ENCODE results near the gene TDRD7. TPM values are rescaled to one million over a fixed set of nuclear protein-coding genes. Genes with fewer than 3 reads are reported as not detected.

The TDRD7 gene
- total RNA-seq, 1 donor from 2014 or later, result 8.1 TPM

GRCh38 chr9:97418880-97419279 lies 7.0 kb downstream of the TDRD7 start:
- Histone ChIP-seq H3K9me3 (ENCODE audit: low read depth) (peaks cover 4% of the 10 kb centered on the region), H3K27me3 (peaks cover 10% of the 10 kb centered on the region), H3K9ac (no peak overlapping the region), H3K27ac (no peak overlapping the region), H4K20me1 (ENCODE audit: low read depth) (no peaks in the 10 kb centered on the region), H3K79me2 (ENCODE audit: low read depth) (no peaks in the 10 kb centered on the region), H3K4me1 (no peaks in the 10 kb centered on the region), H3F3A (ENCODE audit: low read depth) (peaks cover 3% of the 10 kb centered on the region), H3K36me3 (no peaks in the 10 kb centered on the region), H3K4me2 (no peak overlapping the region), H2AFZ (replicated peaks) (no peak overlapping the region), H3K4me3 (no peak overlapping the region)
- Mint-ChIP-seq H3K27me3 (ENCODE audit: insufficient read depth, low read depth) (peaks cover 4% of the 10 kb centered on the region), H3K4me3 (no peak overlapping the region), H3K4me1 (peaks cover 9% of the 10 kb centered on the region), H3K36me3 (no peaks in the 10 kb centered on the region), H3K27ac (no peak overlapping the region), H3K9me3 (peaks cover 2% of the 10 kb centered on the region)
- no peak for TF ChIP-seq EZH2 (IDR thresholded peaks at IDR 0.05)
- no peak for TF ChIP-seq EZH2phosphoT487 (IDR thresholded peaks at IDR 0.05)
- TF ChIP-seq CTCF (IDR thresholded peaks at IDR 0.05), result no peak
- no peak for DNase-seq (ENCODE audit: low spot score)

GRCh38 chr9:97419309-97419867 lies 7.5 kb downstream of the TDRD7 start:
- Mint-ChIP-seq H3K27me3 (ENCODE audit: insufficient read depth, low read depth) (peaks cover 3% of the 10 kb centered on the region), H3K27ac (no peak overlapping the region)
- H3K79me2 ChIP-seq (ENCODE audit: low read depth), result no peaks in the 10 kb centered on the region

GRCh38 chr9:97425336-97425972 lies 13.6 kb downstream of the TDRD7 start:
- no peaks in the 10 kb centered on the region for H3K4me1 Mint-ChIP-seq
- peaks cover 2% of the 10 kb centered on the region for H3K27me3 Mint-ChIP-seq (ENCODE audit: insufficient read depth, low read depth)
- Histone ChIP-seq H3K27me3 (no peaks in the 10 kb centered on the region), H3K9ac (no peak overlapping the region), H3K4me2 (no peak overlapping the region), H3K27ac (no peak overlapping the region), H4K20me1 (ENCODE audit: low read depth) (no peaks in the 10 kb centered on the region), H3F3A (ENCODE audit: low read depth) (no peaks in the 10 kb centered on the region), H2AFZ (replicated peaks) (no peak overlapping the region), H3K4me1 (no peaks in the 10 kb centered on the region), H3K79me2 (ENCODE audit: low read depth) (no peaks in the 10 kb centered on the region), H3K9me3 (ENCODE audit: low read depth) (peaks cover 4% of the 10 kb centered on the region), H3K4me3 (no peak overlapping the region), H3K36me3 (no peaks in the 10 kb centered on the region)
- no peak for DNase-seq (ENCODE audit: low spot score)
- H3K36me3 Mint-ChIP-seq, result no peaks in the 10 kb centered on the region
- peaks cover 7% of the 10 kb centered on the region for H3K9me3 Mint-ChIP-seq
- H3K27ac Mint-ChIP-seq, result no peak overlapping the region
- no peak overlapping the region for H3K4me3 Mint-ChIP-seq
- TF ChIP-seq EZH2 (IDR thresholded peaks at IDR 0.05), result no peak

More at GRCh38 chr9:97419309-97419867, 7.5 kb downstream of the TDRD7 start:
- Histone ChIP-seq H3K9me3 (ENCODE audit: low read depth) (peaks cover 4% of the 10 kb centered on the region), H3K4me1 (no peaks in the 10 kb centered on the region), H3F3A (ENCODE audit: low read depth) (no peaks in the 10 kb centered on the region), H2AFZ (replicated peaks) (no peak overlapping the region), H3K4me3 (no peak overlapping the region), H3K36me3 (no peaks in the 10 kb centered on the region), H3K9ac (no peak overlapping the region), H3K27ac (no peak overlapping the region), H3K27me3 (peaks cover 6% of the 10 kb centered on the region), H4K20me1 (ENCODE audit: low read depth) (no peaks in the 10 kb centered on the region), H3K4me2 (no peak overlapping the region)
- H3K4me1 Mint-ChIP-seq, result peaks cover 9% of the 10 kb centered on the region
- H3K36me3 Mint-ChIP-seq, result no peaks in the 10 kb centered on the region
- no peak for TF ChIP-seq EZH2phosphoT487 (IDR thresholded peaks at IDR 0.05)
- no peak for TF ChIP-seq CTCF (IDR thresholded peaks at IDR 0.05)
- no peak for TF ChIP-seq EZH2 (IDR thresholded peaks at IDR 0.05)
- DNase-seq (ENCODE audit: low spot score), result no peak
- H3K4me3 Mint-ChIP-seq, result no peak overlapping the region
- H3K9me3 Mint-ChIP-seq, result peaks cover 6% of the 10 kb centered on the region

GRCh38 chr9:97425973-97426336 lies 14.1 kb downstream of the TDRD7 start:
- Histone ChIP-seq H3K4me2 (no peak overlapping the region), H3K4me3 (no peak overlapping the region), H4K20me1 (ENCODE audit: low read depth) (no peaks in the 10 kb centered on the region), H3K9ac (no peak overlapping the region), H3K9me3 (ENCODE audit: low read depth) (peaks cover 4% of the 10 kb centered on the region), H3K27ac (no peak overlapping the region), H2AFZ (replicated peaks) (no peak overlapping the region), H3K36me3 (no peaks in the 10 kb centered on the region), H3K27me3 (no peaks in the 10 kb centered on the region), H3K4me1 (peaks cover 1% of the 10 kb centered on the region), H3K79me2 (ENCODE audit: low read depth) (no peaks in the 10 kb centered on the region), H3F3A (ENCODE audit: low read depth) (no peaks in the 10 kb centered on the region)
- Mint-ChIP-seq H3K4me3 (no peak overlapping the region), H3K4me1 (peaks cover 3% of the 10 kb centered on the region), H3K9me3 (peaks cover 7% of the 10 kb centered on the region), H3K27ac (no peak overlapping the region), H3K36me3 (no peaks in the 10 kb centered on the region), H3K27me3 (ENCODE audit: insufficient read depth, low read depth) (peaks cover 2% of the 10 kb centered on the region)
- no peak for DNase-seq (ENCODE audit: low spot score)
- TF ChIP-seq EZH2phosphoT487 (IDR thresholded peaks at IDR 0.05), result no peak
- TF ChIP-seq CTCF (IDR thresholded peaks at IDR 0.05), result no peak

Data from neural progenitor cell (in vitro differentiated cells).